Trophoblast cell (in vitro differentiated cells and primary cell): ENCODE measurements around the gene HHAT.

Source experiments
- DNase-seq, 2 donors: peaks; one replicate each; pipeline ENCODE4 v3.0.0-alpha.2; 2016
- H2AFZ ChIP-seq: 2 replicates; pipeline ENCODE4 v1.6.1; 2013; ENCODE audit warnings: low read length, moderate library complexity, mild to moderate bottlenecking; ENCODE audit not compliant: insufficient read depth, poor library complexity
- H2AK5ac ChIP-seq: 2 replicates; pipeline ENCODE4 v1.6.1; 2013; ENCODE audit warnings: mild to moderate bottlenecking, low read length
- H2BK120ac ChIP-seq: 2 replicates; pipeline ENCODE4 v1.6.1; 2013; ENCODE audit warnings: low read length, mild to moderate bottlenecking, moderate library complexity; ENCODE audit not compliant: insufficient read depth, poor library complexity
- H2BK12ac ChIP-seq: 2 replicates; pipeline ENCODE4 v1.6.1; 2013; ENCODE audit warnings: mild to moderate bottlenecking, low read length, moderate library complexity
- H2BK5ac ChIP-seq: 2 replicates; pipeline ENCODE4 v1.6.1; 2013; ENCODE audit warnings: low read length, low read depth, moderate library complexity, mild to moderate bottlenecking; ENCODE audit not compliant: poor library complexity
- H3K14ac ChIP-seq: 2 replicates; pipeline ENCODE4 v1.6.1; 2013; ENCODE audit warnings: mild to moderate bottlenecking, low read length
- H3K18ac ChIP-seq: 2 replicates; pipeline ENCODE4 v1.6.1; 2013; ENCODE audit warnings: mild to moderate bottlenecking, low read length
- H3K23ac ChIP-seq: 2 replicates; pipeline ENCODE4 v1.6.1; 2013; ENCODE audit warnings: low read length
- H3K27ac ChIP-seq: 2 replicates; pipeline ENCODE4 v1.5.1; 2013; ENCODE audit warnings: low read depth, mild to moderate bottlenecking, inconsistent platforms, low read length, moderate library complexity
- H3K27me3 ChIP-seq: 2 replicates; pipeline ENCODE4 v1.6.1; 2013; ENCODE audit warnings: inconsistent platforms, mild to moderate bottlenecking, low read length, moderate library complexity; ENCODE audit not compliant: insufficient read depth
- H3K36me3 ChIP-seq, 2 experiments: 1 replicate in 1 of 2; 2 replicates in 1 of 2; pipeline ENCODE4 v1.6.1; 2013; ENCODE audit warnings: low read length in 2 of 2, mild to moderate bottlenecking in 2 of 2, moderate library complexity in 1 of 2; ENCODE audit not compliant: insufficient read depth in 2 of 2, control insufficient read depth in 1 of 2
- H3K4ac ChIP-seq: 2 replicates; pipeline ENCODE4 v1.6.1; 2013; ENCODE audit warnings: low read depth, mild to moderate bottlenecking, low read length, moderate library complexity
- H3K4me1 ChIP-seq, 2 experiments: 1 replicate in 1 of 2; 2 replicates in 1 of 2; pipeline ENCODE4 v1.6.1; 2013; ENCODE audit warnings: low read length in 2 of 2, mild to moderate bottlenecking in 2 of 2, moderate library complexity in 1 of 2; ENCODE audit not compliant: insufficient read depth in 2 of 2, control insufficient read depth in 1 of 2
- H3K4me2 ChIP-seq: 2 replicates; pipeline ENCODE4 v1.6.1; 2013; ENCODE audit warnings: inconsistent platforms, mild to moderate bottlenecking, low read length, moderate library complexity
- H3K4me3 ChIP-seq: 2 replicates; pipeline ENCODE4 v1.5.1; 2013; ENCODE audit warnings: mild to moderate bottlenecking, low read depth, low read length, inconsistent platforms
- H3K79me1 ChIP-seq: one replicate; pipeline ENCODE4 v1.6.1; 2013; ENCODE audit warnings: low read length
- H3K79me2 ChIP-seq: 2 replicates; pipeline ENCODE4 v1.6.1; 2013; ENCODE audit warnings: low read length, mild to moderate bottlenecking; ENCODE audit not compliant: control insufficient read depth, insufficient read depth, poor library complexity
- H3K9ac ChIP-seq: 2 replicates; pipeline ENCODE4 v1.6.1; 2013; ENCODE audit warnings: mild to moderate bottlenecking, low read length
- H3K9me3 ChIP-seq: 2 replicates; pipeline ENCODE4 v1.6.1; 2013; ENCODE audit warnings: low read depth, mild to moderate bottlenecking, control low read depth, inconsistent platforms, low read length; ENCODE audit not compliant: insufficient read depth
- H4K12ac ChIP-seq: 2 replicates; pipeline ENCODE4 v1.6.1; 2013; ENCODE audit warnings: low read depth, mild to moderate bottlenecking, low read length, moderate library complexity
- H4K8ac ChIP-seq: 2 replicates; pipeline ENCODE4 v1.6.1; 2013; ENCODE audit warnings: low read depth, mild to moderate bottlenecking, low read length, moderate library complexity
- H4K91ac ChIP-seq: one replicate; pipeline ENCODE4 v1.6.1; 2013; ENCODE audit warnings: low read depth, mild to moderate bottlenecking, low read length, moderate library complexity
- whole genome bisulfite sequencing: extraction: QIAGEN DNeasy Blood & Tissue Kit; methylation state at CpG from one replicate; pipeline ENCODE4 v1.1.7; 2013; ENCODE audit warnings: missing lambda C conversion rate; ENCODE audit not compliant: insufficient read length, insufficient coverage; ENCODE audit errors: extremely low coverage; 5-methylcytosine and 5-hydroxymethylcytosine counted together

The HHAT gene

DNA sequence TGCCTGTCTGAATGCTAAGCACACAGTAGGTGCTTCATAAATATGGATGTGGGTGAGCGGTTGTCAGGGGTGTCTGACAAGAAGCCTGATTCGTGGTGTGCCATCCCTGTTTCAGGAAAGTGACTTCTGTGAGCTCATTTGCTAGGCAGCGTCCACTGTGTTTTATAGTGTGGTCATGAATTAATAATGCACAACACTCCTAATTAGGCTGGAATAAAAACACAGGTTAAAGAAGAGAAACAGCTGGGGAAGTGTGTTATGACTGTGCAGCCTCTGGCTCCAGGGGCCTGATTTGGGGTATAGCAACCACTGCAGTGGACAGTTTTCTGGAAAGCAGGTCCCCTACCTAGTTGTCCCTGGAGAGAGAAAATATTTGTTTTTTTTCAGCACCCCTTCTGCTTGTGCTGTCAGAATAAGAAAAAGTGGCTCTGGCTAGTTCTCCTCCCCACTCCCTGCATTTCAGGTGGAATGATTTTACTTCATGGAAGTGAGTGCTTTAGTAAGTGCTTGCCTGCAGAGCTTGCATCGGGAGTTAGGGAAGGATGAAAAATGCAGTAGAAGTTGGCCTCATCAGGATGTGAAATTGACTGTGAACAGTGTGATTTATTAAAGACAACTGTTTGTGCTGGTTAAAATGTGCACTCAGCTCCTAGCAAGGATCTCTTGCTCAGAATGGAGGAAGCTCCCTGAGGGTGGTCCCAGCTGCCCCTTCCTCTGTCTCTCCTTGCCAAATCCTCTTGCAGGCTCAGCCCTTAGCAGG, 333.8 kb downstream of the HHAT start:
- H3K4ac ChIP-seq: no peak overlapping the region

GRCh38 chr1:210663730-210664573, 335.2 kb downstream of the HHAT start:
- Histone ChIP-seq H2BK5ac (no peak overlapping the region), H3K79me2 (no peaks in the 10 kb centered on the region), H2AFZ (no peak overlapping the region), H4K12ac (no peak overlapping the region), H3K27ac (no peak overlapping the region), H3K14ac (no peak overlapping the region), H2BK12ac (no peak overlapping the region), H3K23ac (no peak overlapping the region), H4K91ac (no peak overlapping the region), H3K4me2 (no peak overlapping the region), H3K79me1 (no peaks in the 10 kb centered on the region), H3K36me3 (no peaks in the 10 kb centered on the region), H4K8ac (no peak overlapping the region), H3K18ac (no peak overlapping the region), H3K4me1 (no peaks in the 10 kb centered on the region), H3K4me3 (no peak overlapping the region), H2AK5ac (no peak overlapping the region), H3K4ac (no peak overlapping the region), H3K9ac (no peak overlapping the region), H3K27me3 (no peaks in the 10 kb centered on the region), H3K9me3 (no peaks in the 10 kb centered on the region), H2BK120ac (no peak overlapping the region)
- no peak for DNase-seq
- WGBS: no CpG with 5 or more reads among the region's 7 CpGs

More for the DNA sequence above, 333.8 kb downstream of the HHAT start:
- Histone ChIP-seq H3K18ac (no peak overlapping the region), H2BK12ac (no peak overlapping the region), H4K12ac (no peak overlapping the region), H3K4me1 (no peaks in the 10 kb centered on the region), H3K27ac (no peak overlapping the region), H2AK5ac (no peak overlapping the region), H2BK120ac (no peak overlapping the region), H3K4me2 (no peak overlapping the region), H3K4me3 (no peak overlapping the region), H2BK5ac (no peak overlapping the region), H3K14ac (no peak overlapping the region), H4K91ac (no peak overlapping the region), H3K79me2 (no peaks in the 10 kb centered on the region), H2AFZ (no peak overlapping the region), H3K9ac (no peak overlapping the region), H3K9me3 (no peaks in the 10 kb centered on the region), H3K36me3 (no peaks in the 10 kb centered on the region), H3K27me3 (no peaks in the 10 kb centered on the region), H4K8ac (no peak overlapping the region), H3K23ac (no peak overlapping the region), H3K79me1 (no peaks in the 10 kb centered on the region)
- WGBS: no CpG with 5 or more reads among the region's 4 CpGs
- DNase-seq: no peak

GRCh38 chr1:210669951-210670350, 341.2 kb downstream of the HHAT start:
- Histone ChIP-seq H3K4me2 (no peak overlapping the region), H4K12ac (no peak overlapping the region), H2BK12ac (no peak overlapping the region), H3K79me2 (no peaks in the 10 kb centered on the region), H3K36me3 (no peaks in the 10 kb centered on the region), H3K27ac (no peak overlapping the region), H3K4ac (no peak overlapping the region), H3K9ac (no peak overlapping the region), H3K79me1 (no peaks in the 10 kb centered on the region), H4K91ac (no peak overlapping the region), H3K27me3 (no peaks in the 10 kb centered on the region), H3K4me3 (no peak overlapping the region), H3K23ac (no peak overlapping the region), H4K8ac (no peak overlapping the region), H3K14ac (no peak overlapping the region), H2AK5ac (no peak overlapping the region), H3K9me3 (no peaks in the 10 kb centered on the region), H2BK120ac (no peak overlapping the region), H2BK5ac (no peak overlapping the region), H3K18ac (no peak overlapping the region), H2AFZ (no peak overlapping the region), H3K4me1 (no peaks in the 10 kb centered on the region)
- DNase-seq: no peak

- Histone ChIP-seq H3K4me3 (no peak overlapping the region), H2BK5ac (no peak overlapping the region), H3K4ac (no peak overlapping the region), H3K18ac (no peak overlapping the region), H2BK120ac (no peak overlapping the region), H3K9ac (no peak overlapping the region), H4K8ac (no peak overlapping the region), H3K27me3 (no peaks in the 10 kb centered on the region), H2AK5ac (no peak overlapping the region), H3K79me2 (no peaks in the 10 kb centered on the region), H3K14ac (no peak overlapping the region), H3K79me1 (no peaks in the 10 kb centered on the region), H4K12ac (no peak overlapping the region), H3K27ac (no peak overlapping the region), H3K9me3 (peaks cover 2% of the 10 kb centered on the region), H4K91ac (no peak overlapping the region), H2AFZ (no peak overlapping the region), H3K4me2 (no peak overlapping the region), H3K36me3 (no peaks in the 10 kb centered on the region), H3K4me1 (no peaks in the 10 kb centered on the region), H2BK12ac (no peak overlapping the region), H3K23ac (no peak overlapping the region)
- WGBS: no CpG with 5 or more reads among the region's 3 CpGs
- no peak for DNase-seq
These were observed 345.4 kb downstream of the HHAT start for GRCh38 chr1:210674151-210674550.
